KOPT-K1 (cell line): Measurements from ENCODE around the gene NLRP3.
"Not testable (repeated sequence)": the region's sequence is repeated elsewhere in the genome, so short reads cannot be mapped to it uniquely, and the experiment has no call there.

Experiments
- H3K27ac ChIP-seq: fragments of 200-600 bp; sonication (generic); 2 replicates; pipeline ENCODE4 v1.5.1; 2016; ENCODE audit warnings: antibody characterized with exemption, mild to moderate bottlenecking, low read depth, low read length; ENCODE audit not compliant: poor library complexity, severe bottlenecking
- H3K36me3 ChIP-seq: fragments of 200-600 bp; sonication (generic); 2 replicates; pipeline ENCODE4 v1.5.1; 2017; ENCODE audit warnings: antibody characterized with exemption, mild to moderate bottlenecking, low read length, moderate library complexity; ENCODE audit not compliant: insufficient read depth
- H3K9me3 ChIP-seq: fragments of 200-600 bp; sonication (generic); 2 replicates; pipeline ENCODE4 v1.5.1; 2017; ENCODE audit warnings: antibody characterized with exemption, low read length, mild to moderate bottlenecking; ENCODE audit not compliant: insufficient read depth, poor library complexity, severe bottlenecking

Gene NLRP3

DNA sequence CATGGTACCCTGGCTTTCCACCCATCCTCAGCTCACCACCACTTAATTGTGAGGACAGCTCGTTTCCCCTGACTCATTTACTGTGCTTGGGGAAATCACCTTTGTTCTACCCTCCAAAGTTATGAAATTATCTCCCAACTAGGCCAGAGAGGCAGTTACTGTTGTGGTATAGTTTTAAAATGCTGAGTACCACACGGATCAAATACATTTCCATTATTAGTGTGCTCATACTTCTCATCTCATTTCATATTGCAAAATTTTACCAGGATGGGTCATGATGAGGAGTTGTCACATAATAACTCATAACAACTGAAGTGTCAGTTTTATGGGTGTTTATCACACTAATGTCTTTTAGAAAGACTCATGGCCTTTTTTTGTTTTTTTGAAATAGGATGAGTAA lies 51.2 kb downstream of the NLRP3 start:
- Histone ChIP-seq H3K36me3 (no peaks in the 10 kb centered on the region), H3K27ac (no peak overlapping the region), H3K9me3 (peaks cover 6% of the 10 kb centered on the region)

DNA sequence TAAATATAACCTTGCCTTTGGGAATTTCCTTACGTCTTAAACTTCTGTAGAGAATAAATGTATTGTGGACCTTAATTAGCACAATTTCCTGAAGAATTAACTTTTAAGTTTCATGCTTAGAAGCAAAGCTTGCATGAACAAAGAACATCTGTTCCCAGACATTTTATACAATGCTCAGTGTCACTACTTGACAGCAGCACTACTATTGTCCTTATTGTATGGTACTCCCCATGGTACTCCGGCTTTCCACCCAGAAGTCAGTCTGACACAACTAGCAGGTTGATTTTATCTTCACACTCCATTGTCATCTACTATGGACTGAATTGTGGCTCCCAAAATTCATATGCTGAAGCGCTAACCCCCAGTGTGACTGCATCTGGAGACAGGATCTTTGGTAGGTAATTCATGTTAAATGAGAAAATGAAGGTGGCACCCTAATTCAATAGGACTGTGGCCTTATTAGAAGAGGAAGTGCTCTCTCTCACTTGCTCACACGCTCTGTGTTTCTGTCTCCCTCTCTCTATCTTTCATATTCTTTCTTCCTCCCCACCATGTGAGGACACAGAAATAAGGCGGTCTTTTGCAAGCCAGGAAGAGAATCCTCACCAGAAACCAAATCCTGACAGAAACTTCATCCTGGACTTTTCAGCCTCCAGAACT lies 52.6 kb downstream of the NLRP3 start:
- H3K9me3 ChIP-seq: no peaks in the 10 kb centered on the region
- H3K27ac ChIP-seq: no peak overlapping the region
- no peaks in the 10 kb centered on the region for H3K36me3 ChIP-seq

DNA sequence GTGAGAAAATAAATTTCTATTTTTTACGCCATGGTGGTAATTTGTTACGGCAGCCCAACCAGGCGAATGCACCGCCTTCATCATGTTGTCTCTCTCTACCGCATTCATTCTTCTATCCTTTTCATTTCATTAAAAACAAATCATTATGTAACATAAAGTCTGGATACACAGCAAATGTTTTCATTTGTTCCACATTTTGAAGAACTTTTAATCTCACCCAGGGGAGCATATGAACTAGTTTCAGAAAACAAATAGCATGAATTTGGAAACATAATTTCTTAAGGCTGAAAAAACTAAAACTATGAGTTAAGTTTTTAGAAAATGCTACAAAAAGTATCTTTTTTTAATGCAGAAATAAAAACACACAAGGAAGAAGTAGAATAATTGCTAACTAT lies 53.2 kb downstream of the NLRP3 start:
- Histone ChIP-seq H3K27ac (no peak overlapping the region), H3K9me3 (no peaks in the 10 kb centered on the region), H3K36me3 (no peaks in the 10 kb centered on the region)

DNA sequence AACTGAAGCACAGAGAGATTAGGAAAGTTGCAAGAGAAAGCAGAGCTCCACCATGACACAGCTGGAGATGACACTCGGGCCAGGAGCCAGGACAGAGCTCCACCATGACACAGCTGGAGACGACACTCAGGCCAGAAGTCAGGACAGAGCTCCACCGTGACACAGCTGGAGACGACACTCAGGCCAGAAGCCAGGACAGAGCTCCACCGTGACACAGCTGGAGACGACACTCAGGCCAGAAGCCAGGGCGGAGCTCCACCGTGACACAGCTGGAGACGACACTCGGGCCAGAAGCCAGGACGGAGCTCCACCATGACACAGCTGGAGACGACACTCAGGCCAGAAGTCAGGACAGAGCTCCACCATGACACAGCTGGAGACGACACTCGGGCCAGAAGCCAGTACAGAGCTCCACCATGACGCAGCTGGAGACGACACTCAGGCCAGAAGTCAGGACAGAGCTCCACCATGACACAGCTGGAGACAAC lies 55.0 kb downstream of the NLRP3 start:
- H3K36me3 ChIP-seq, H3K27ac ChIP-seq, H3K9me3 ChIP-seq: not testable (repeated sequence)

DNA sequence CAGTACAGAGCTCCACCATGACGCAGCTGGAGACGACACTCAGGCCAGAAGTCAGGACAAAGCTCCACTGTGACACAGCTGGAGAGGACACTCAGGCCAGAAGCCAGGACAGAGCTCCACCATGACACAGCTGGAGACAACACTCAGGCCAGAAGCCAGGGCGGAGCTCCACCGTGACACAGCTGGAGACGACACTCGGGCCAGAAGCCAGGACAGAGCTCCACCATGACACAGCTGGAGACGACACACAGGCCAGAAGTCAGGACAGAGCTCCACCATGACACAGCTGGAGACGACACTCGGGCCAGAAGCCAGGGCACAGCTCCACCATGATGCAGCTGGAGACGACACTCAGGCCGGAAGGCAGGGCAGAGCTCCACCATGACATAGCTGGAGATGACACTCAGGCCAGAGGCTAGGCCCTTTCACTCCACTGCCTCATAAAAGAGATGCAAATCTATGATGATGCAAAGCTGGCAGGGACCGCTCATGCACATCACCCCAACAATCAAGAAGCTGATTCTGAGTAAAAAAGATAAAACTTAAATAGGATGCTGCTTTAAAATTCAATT lies 55.6 kb downstream of the NLRP3 start:
- Histone ChIP-seq H3K27ac (no peak overlapping the region), H3K9me3 (peaks cover 5% of the 10 kb centered on the region)

DNA sequence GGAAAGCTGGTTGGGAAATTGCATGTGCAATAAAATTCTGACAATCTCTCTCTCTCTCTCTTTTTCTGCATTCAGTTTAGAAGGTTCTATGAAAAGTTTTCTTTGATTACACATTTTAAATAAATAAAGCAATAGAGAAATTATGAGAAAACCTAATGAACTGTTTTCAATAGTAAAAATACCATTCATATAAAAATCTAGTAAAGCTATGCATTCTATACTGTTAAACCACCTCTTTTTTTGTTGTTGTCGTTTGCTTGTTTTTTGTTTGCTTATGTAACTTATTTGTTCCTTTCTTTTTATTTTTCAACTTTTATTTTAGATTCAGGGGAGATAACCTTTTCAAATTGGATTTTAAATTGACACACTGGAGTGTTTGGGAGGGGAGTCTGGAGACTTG lies 56.1 kb downstream of the NLRP3 start:
- no peaks in the 10 kb centered on the region for H3K36me3 ChIP-seq
- H3K9me3 ChIP-seq: peaks cover 5% of the 10 kb centered on the region
- H3K27ac ChIP-seq: no peak overlapping the region

More for the DNA sequence above, 55.6 kb downstream of the NLRP3 start:
- no peaks in the 10 kb centered on the region for H3K36me3 ChIP-seq

DNA sequence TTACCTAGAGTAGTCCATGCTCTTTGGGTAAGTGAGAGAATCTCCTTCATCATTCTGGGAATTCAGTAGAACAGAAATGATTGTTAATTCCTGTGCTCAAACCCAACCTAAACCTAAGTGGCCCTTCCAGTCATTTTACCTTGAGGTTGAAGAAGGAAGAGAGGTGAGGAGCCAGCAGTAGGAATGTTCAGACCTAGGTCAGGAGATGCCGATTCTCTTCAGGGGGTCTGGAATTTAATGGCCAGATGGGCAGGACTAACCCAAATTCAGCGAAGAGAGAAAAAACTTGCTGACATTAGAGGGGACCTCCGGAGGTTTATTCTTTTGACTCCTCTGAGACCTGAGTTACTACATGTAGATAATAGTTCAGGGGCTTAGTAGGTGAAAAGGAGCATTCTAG lies 58.4 kb downstream of the NLRP3 start:
- Histone ChIP-seq H3K27ac (no peak overlapping the region), H3K36me3 (no peaks in the 10 kb centered on the region), H3K9me3 (peaks cover 5% of the 10 kb centered on the region)

DNA sequence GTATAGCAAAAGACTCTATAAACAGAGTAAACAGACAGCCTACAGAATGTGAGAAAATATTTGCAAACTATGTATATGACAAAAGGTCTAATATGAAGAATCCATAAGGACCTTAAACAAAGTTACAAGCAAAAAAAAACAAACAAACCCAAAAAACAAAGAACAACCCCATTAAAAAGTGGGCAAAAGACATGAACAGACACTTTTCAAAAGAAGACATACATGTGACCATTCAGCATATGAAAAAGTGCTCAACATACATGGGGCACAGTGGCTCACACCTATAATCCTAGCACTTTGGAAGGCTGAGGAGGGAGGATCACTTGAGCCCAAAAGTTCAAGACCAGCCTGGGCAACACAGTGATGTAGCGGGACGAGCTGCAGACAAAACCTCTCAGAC lies 59.8 kb downstream of the NLRP3 start:
- Histone ChIP-seq H3K27ac (no peak overlapping the region), H3K36me3 (no peaks in the 10 kb centered on the region), H3K9me3 (peaks cover 5% of the 10 kb centered on the region)

DNA sequence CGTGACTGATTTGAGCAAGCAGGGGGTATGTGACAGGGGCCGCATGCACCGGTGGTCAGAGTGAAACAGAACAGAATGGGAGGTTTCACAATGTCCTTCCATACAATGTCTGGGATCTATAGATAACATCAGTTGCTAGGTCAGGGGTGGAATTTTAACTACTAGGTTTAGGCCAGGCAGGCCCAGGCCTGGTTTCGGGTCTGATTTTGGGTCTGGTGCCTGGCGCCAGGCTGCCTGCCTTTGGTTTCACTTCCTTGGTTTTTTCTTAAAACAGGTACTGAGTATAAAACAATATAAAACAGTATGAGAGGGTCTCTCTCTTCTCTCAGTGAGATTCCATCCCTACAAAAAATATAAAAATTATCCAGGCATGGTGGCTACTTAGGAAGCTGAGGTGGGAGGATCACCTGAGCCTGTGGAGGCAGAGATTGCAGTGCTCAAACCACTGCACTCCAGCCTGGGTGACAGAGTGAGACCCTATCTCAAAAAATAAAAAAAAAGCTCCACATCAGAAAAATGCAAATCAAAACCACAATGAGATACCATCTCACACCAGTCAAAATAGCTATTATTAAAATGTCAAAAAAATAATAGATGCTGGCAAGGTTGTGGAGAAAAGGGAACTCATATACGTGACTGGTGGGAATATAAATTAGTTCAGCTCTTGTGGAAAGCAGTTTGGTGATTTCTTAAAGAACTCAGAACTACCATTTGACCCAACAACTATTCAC lies 60.5 kb downstream of the NLRP3 start:
- H3K9me3 ChIP-seq, H3K27ac ChIP-seq, H3K36me3 ChIP-seq: not testable (repeated sequence)

DNA sequence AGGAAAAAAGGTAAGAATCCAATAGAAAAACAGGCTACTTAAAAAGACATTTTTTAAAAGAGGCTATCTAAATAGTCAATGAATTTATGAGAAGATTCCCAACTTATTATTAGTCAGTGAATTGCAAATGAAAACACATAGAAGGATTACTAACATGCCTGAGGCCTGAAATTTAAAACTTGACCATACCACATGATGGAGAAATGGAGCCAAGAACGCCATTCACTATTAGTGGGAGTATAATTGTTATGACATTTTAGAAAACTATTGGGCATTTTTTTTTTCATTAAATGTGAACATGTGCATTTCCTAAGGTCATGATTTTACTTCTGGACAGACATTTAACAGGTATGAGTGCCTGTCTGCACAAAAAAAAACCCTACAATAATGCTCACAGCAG lies 66.8 kb downstream of the NLRP3 start:
- Histone ChIP-seq H3K9me3 (no peaks in the 10 kb centered on the region), H3K27ac (no peak overlapping the region), H3K36me3 (no peaks in the 10 kb centered on the region)

DNA sequence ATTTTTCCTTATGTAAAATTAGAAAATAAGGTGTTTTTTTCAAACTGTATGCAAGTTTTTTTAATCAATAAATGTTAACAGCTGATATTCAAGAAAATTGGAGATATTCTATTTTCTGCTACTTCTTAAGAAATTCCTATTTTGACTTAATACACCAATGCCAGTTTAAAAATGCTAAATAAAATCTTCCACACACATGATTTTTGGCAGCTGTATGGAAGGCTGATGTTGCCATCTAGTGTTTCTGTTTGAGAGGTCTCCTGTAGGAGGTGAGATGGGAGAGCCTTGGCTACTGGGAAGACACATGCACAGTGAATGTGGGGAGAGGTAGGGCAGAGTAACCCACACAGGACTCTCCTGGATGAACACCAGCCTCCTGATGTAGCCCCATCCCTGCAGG lies 71.1 kb downstream of the NLRP3 start:
- Histone ChIP-seq H3K36me3 (no peaks in the 10 kb centered on the region), H3K27ac (no peak overlapping the region), H3K9me3 (no peaks in the 10 kb centered on the region)

DNA sequence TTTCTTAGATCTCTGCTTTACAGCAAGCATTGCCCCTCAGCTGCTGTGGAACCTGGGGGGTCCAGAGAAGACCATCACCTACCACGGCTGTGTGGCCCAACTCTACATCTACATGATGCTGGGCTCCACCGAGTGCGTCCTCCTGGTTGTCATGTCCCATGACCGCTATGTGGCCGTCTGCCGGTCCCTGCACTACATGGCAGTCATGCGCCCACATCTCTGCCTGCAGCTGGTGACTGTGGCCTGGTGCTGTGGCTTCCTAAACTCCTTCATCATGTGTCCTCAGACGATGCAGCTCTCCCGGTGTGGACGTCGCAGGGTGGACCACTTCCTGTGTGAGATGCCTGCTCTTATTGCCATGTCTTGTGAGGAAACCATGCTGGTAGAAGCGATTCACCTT lies 75.4 kb downstream of the NLRP3 start:
- H3K9me3 ChIP-seq: no peaks in the 10 kb centered on the region
- no peaks in the 10 kb centered on the region for H3K36me3 ChIP-seq
- H3K27ac ChIP-seq: no peak overlapping the region

DNA sequence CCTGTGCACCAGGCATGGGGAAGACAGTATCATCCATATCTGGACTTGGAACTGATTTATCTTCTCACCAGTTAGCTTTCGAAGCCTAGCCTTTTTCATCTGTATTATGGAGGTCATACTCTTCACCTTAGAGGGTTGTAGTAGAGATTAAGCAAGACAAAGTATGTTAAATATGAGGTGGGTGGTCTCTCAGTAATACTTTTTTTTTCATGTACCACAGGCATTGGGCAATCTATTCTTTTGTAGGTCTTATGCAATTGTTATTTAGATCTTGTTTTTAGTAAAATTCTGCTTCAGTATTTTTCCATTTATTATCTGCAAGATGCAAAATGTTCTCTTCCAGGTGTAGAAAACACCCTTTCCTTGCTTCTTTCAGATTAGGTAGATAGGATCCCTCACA lies 77.1 kb downstream of the NLRP3 start:
- no peaks in the 10 kb centered on the region for H3K36me3 ChIP-seq
- H3K27ac ChIP-seq: no peak overlapping the region
- H3K9me3 ChIP-seq: no peaks in the 10 kb centered on the region

DNA sequence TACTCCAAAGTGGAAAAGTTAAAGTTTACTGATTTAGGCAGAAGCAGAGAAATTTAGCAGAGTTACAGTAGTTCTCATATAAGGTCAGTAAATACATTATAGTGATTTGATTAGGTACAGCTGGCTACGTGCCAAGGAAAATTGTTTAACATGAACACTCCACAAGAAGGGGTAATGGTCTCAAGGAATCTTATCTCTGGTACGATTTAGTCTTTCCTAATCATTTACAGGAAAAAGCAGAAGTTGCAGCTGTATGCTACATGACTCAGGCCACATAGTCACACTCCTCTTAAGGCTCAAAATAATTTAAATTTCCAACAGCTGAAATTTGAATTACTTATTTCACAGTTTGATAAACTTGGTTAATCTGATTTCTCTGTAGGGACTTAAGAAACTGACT lies 78.8 kb downstream of the NLRP3 start:
- Histone ChIP-seq H3K27ac (no peak overlapping the region), H3K9me3 (no peaks in the 10 kb centered on the region)

DNA sequence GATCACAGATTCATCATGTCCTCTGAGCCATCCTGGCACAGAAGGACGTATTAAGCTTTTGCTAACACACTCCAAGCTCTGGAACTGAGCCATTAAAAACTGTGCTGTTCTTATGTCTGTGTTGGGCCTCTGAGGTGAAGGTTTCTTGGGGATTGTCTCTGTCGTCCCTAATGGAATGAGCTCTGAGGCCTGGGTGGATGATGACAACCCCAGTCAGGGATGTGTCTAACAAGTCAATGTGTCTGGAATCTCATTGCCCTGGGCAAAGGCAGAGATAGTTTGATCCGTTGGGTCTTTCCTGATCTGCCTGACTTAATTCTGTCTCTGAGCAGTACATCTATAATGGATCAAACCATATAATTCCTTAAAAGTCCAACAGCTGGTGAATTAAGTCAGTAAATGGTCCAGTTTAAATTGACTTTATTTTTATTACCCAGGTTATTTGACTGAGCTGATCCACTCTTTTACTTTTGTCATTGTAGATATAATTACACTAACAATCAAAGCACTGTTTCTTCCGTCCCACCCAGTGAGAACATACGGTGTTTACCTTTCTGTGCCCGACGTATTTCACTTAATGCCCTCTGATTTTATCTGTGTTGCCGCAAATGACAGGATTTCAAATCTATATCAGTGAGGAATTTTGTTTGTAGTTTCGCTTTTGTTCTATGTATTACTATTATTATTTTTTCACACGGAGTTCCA lies 80.8 kb downstream of the NLRP3 start:
- no peak overlapping the region for H3K27ac ChIP-seq
- no peaks in the 10 kb centered on the region for H3K9me3 ChIP-seq
- no peaks in the 10 kb centered on the region for H3K36me3 ChIP-seq

More for the DNA sequence above, 78.8 kb downstream of the NLRP3 start:
- no peaks in the 10 kb centered on the region for H3K36me3 ChIP-seq
